ENCODE results near the gene NTRK1. TPM values are rescaled to one million over a fixed set of nuclear protein-coding genes. Genes with fewer than 3 reads are reported as not detected.

The NTRK1 gene
- total RNA-seq, 4 donors from 2014 or later, result 0.20 to 2.6 (median 0.64) TPM; not detected in 1

GRCh38 chr1:156901966-156902915 is 41.6 kb downstream of the NTRK1 start:
- Histone ChIP-seq H3K4me3 (no peak overlapping the region), H3K27me3 (peaks cover 18% of the 10 kb centered on the region), H3K27ac (no peak overlapping the region), H3K4me1 (peaks cover 0 to 10% (median 0%) of the 10 kb centered on the region in 4 donors), H3K9me3 (no peaks in the 10 kb centered on the region), H3K36me3 (no peaks in the 10 kb centered on the region)
- no peak for TF ChIP-seq POLR2A (IDR thresholded peaks at IDR 0.05)
- no peak for TF ChIP-seq POLR2AphosphoS5 (IDR thresholded peaks at IDR 0.05)
- TF ChIP-seq EP300 (IDR thresholded peaks at IDR 0.05; ENCODE audit: low read depth), result no peak
- no peak for TF ChIP-seq CTCF (IDR thresholded peaks at IDR 0.05)
- WGBS, 2 donors (ENCODE audit: low coverage in 1 of 2), result 67 to 78% methylated on average over 10 to 22 of the region's 23 CpGs
- in situ Hi-C loops (cut with MboI; ENCODE audit: low pct_ligation_motif_present in 1 of 4, low pct_unique_long_range_greater_than_20kb in 1 of 4, low sequenced_read_pairs in 3 of 4) (no loop called here), intact Hi-C loops (cut with DNase I; ENCODE audit: low total_unique reads) (no loop called here)
- DNase-seq, result no peak

- Histone ChIP-seq H3K9me3 (no peaks in the 10 kb centered on the region), H3K4me1 (peaks cover 0 to 10% (median 0%) of the 10 kb centered on the region in 4 donors), H3K27me3 (peaks cover 18% of the 10 kb centered on the region), H3K36me3 (no peaks in the 10 kb centered on the region), H3K27ac (no peak overlapping the region), H3K4me3 (no peak overlapping the region)
- in situ Hi-C loops (cut with MboI; ENCODE audit: low pct_ligation_motif_present in 1 of 4, low pct_unique_long_range_greater_than_20kb in 1 of 4, low sequenced_read_pairs in 3 of 4), result no loop called here
- WGBS, 2 donors (ENCODE audit: low coverage in 1 of 2), result 71 to 78% methylated on average over 4 to 15 of the region's 15 CpGs
- TF ChIP-seq POLR2A (IDR thresholded peaks at IDR 0.05) (no peak), CTCF (IDR thresholded peaks at IDR 0.05) (no peak), POLR2AphosphoS5 (IDR thresholded peaks at IDR 0.05) (no peak), EP300 (IDR thresholded peaks at IDR 0.05; ENCODE audit: low read depth) (no peak)
- intact Hi-C loops (cut with DNase I; ENCODE audit: low total_unique reads), result no loop called here
- DNase-seq, result no peak
Observed at GRCh38 chr1:156903328-156904091, 42.8 kb downstream of the NTRK1 start.

- no peaks in the 10 kb centered on the region for H3K9me3 ChIP-seq
- H3K27ac ChIP-seq, result no peak overlapping the region
- no peak for DNase-seq
- H3K36me3 ChIP-seq, result no peaks in the 10 kb centered on the region
- in situ Hi-C loops (cut with MboI; ENCODE audit: low pct_ligation_motif_present in 1 of 4, low pct_unique_long_range_greater_than_20kb in 1 of 4, low sequenced_read_pairs in 3 of 4) (no loop called here), intact Hi-C loops (cut with DNase I; ENCODE audit: low total_unique reads) (no loop called here)
- H3K4me1 ChIP-seq, result peaks cover 0 to 8% (median 0%) of the 10 kb centered on the region in 4 donors
- WGBS, 2 donors (ENCODE audit: low coverage in 1 of 2), result 80% methylated on average over 19 of the region's 19 CpGs; no CpG with 5 or more reads in 1 of the 2 donors
- no peak for TF ChIP-seq EP300 (IDR thresholded peaks at IDR 0.05; ENCODE audit: low read depth)
- no peak for TF ChIP-seq CTCF (IDR thresholded peaks at IDR 0.05)
- no peak for TF ChIP-seq POLR2A (IDR thresholded peaks at IDR 0.05)
- TF ChIP-seq POLR2AphosphoS5 (IDR thresholded peaks at IDR 0.05), result no peak
- H3K4me3 ChIP-seq, result no peak overlapping the region
- peaks cover 25% of the 10 kb centered on the region for H3K27me3 ChIP-seq
Observed at GRCh38 chr1:156904187-156904959, 43.7 kb downstream of the NTRK1 start.

Data from transverse colon (tissue), 4 donors.